Choroid plexus epithelial cell (primary cell): ENCODE data around the gene ESPL1.
"Not testable (repeated sequence)": the region's sequence is repeated elsewhere in the genome, so short reads cannot be mapped to it uniquely, and the experiment has no call there.

ENCODE experiments used
- DNase-seq: peaks from one replicate; pipeline ENCODE4 v3.0.0-alpha.2; 2010; ENCODE audit warnings: low read depth
- H3K4me3 ChIP-seq: 2 replicates; pipeline ENCODE4 v1.5.1; 2011; ENCODE audit warnings: low read depth, mild to moderate bottlenecking, control low read depth, low read length, moderate library complexity
- TF ChIP-seq, protein P1 (sequence below): conservative IDR thresholded peaks from 2 replicates; pipeline ENCODE4 v1.5.1; 2011; ENCODE audit warnings: low read depth, mild to moderate bottlenecking, control low read depth, inconsistent platforms, low read length, moderate library complexity

ESPL1 gene

GRCh38 chr12:53295070-53295890, 27.2 kb downstream of the ESPL1 start, which contains the start of gene PFDN5:
PFDN5 (plus strand) TSS chr12:53295542; CDS start chr12:53295568, 26 bp downstream.
- H3K4me3 ChIP-seq, result peak within 1 kb of the TSS; percentile 95
- DNase-seq, result peak; percentile 97
- TF ChIP-seq, protein P1, sequence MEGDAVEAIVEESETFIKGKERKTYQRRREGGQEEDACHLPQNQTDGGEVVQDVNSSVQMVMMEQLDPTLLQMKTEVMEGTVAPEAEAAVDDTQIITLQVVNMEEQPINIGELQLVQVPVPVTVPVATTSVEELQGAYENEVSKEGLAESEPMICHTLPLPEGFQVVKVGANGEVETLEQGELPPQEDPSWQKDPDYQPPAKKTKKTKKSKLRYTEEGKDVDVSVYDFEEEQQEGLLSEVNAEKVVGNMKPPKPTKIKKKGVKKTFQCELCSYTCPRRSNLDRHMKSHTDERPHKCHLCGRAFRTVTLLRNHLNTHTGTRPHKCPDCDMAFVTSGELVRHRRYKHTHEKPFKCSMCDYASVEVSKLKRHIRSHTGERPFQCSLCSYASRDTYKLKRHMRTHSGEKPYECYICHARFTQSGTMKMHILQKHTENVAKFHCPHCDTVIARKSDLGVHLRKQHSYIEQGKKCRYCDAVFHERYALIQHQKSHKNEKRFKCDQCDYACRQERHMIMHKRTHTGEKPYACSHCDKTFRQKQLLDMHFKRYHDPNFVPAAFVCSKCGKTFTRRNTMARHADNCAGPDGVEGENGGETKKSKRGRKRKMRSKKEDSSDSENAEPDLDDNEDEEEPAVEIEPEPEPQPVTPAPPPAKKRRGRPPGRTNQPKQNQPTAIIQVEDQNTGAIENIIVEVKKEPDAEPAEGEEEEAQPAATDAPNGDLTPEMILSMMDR, result peak; percentile 32

DNA sequence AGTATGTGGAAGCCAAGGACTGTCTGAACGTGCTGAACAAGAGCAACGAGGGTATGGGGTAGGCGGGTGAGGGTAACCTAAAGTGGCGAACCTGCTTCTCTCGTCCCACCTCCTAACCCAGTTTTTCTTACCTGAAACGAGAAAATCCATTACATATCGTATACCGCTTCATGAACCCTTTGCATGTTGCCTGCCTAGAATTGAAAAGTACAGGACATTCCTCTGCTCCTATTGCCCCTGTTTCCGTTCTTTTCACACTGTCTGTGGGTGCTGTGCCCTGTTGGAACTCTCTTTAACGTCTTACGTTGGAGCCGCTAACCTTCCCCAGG, 27.8 kb downstream of the ESPL1 start:
- TF ChIP-seq, protein P1, result no peak
- DNase-seq, result no peak
- peak overlapping the region; percentile 95 for H3K4me3 ChIP-seq

- DNase-seq, H3K4me3 ChIP-seq: not testable (repeated sequence)
Observed at GRCh38 chr12:53297106-53297505, 29.0 kb downstream of the ESPL1 start.

- DNase-seq, result peak; percentile 93
- no peak overlapping the region for H3K4me3 ChIP-seq
- TF ChIP-seq, protein P1, result no peak
Observed at GRCh38 chr12:53298164-53298563, 30.1 kb downstream of the ESPL1 start.

GRCh38 chr12:53299101-53299453, 31.0 kb downstream of the ESPL1 start:
- peak; percentile 90 for DNase-seq
- TF ChIP-seq, protein P1, result no peak
- peak overlapping the region; percentile 75 for H3K4me3 ChIP-seq

GRCh38 chr12:53299454-53300180, 31.5 kb downstream of the ESPL1 start, which contains the start of gene MYG1:
MYG1 (plus strand) TSS chr12:53299695; CDS start chr12:53299738, 43 bp downstream.
- TF ChIP-seq, protein P1, result peak; percentile 47
- H3K4me3 ChIP-seq, result peak within 1 kb of the TSS; percentile 75
- DNase-seq, result peak; percentile 90

- TF ChIP-seq, protein P1, result no peak
- peak; percentile 68 for DNase-seq
- peak overlapping the region; percentile 75 for H3K4me3 ChIP-seq
Observed at GRCh38 chr12:53300187-53300586, 32.1 kb downstream of the ESPL1 start.
